ENCODE data around the gene ROR2. TPM values are rescaled to one million over a fixed set of nuclear protein-coding genes. Genes with fewer than 3 reads are reported as not detected.

The ROR2 gene
- total RNA-seq, 1 donor from 2014 or later, result 0.32 TPM

DNA sequence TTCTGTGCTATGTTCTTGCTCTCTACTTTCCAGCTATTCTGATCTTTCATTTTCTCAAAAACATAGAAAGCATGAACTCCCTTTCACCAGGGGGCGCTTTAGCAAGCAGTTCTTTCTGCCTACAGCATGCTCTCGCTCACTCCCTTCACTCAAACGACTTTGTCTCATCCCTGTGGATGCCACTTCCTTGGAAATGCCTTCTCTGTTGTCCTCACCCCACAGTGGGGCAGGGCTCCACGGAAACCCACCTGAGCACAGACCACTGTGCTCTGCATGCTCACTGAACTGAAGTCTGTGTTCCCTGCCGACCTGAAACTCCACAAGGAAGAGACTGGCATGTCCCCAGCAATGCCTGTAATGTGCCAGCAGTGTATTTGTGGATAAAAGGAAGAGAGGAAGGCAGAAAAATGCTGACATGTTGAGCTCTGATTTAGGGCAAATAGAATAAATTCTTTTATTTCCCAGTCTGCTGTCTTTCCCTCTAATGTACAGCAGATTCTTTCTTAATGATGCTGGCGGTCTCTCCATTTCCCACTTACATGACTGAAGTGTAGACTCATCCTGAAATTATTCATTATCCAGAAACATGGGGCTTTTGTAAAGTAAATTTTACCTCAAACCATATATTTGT is 4.9 kb upstream of the ROR2 start:
- intact Hi-C loops (cut with DNase I), result no loop called here
- TF ChIP-seq CTCF (IDR thresholded peaks at IDR 0.05), result peak in 1 of 3 experiments; percentile 20
- H3K4me1 ChIP-seq, result no peaks in the 10 kb centered on the region
- H3K9me3 ChIP-seq, result peaks cover 0 to 5% of the 10 kb centered on the region in 2 donors
- H3K36me3 ChIP-seq, result no peaks in the 10 kb centered on the region
- no peak overlapping the region for H3K27ac ChIP-seq
- no peak overlapping the region for H3K4me3 ChIP-seq
- peaks cover under 1% of the 10 kb centered on the region for H3K27me3 ChIP-seq
- DNase-seq (ENCODE audit: low spot score in 2 of 2), result no peak

- no peak overlapping the region for H3K27ac ChIP-seq
- intact Hi-C loops (cut with DNase I), result no loop called here
- peaks cover 0 to 5% of the 10 kb centered on the region in 2 donors for H3K4me1 ChIP-seq
- H3K27me3 ChIP-seq, result peaks cover 13% of the 10 kb centered on the region
- no peak for DNase-seq (ENCODE audit: low spot score in 2 of 2)
- no peak overlapping the region for H3K4me3 ChIP-seq
- H3K36me3 ChIP-seq, result no peaks in the 10 kb centered on the region
- no peak for TF ChIP-seq CTCF (IDR thresholded peaks at IDR 0.05)
- peaks cover 0 to 5% of the 10 kb centered on the region in 2 donors for H3K9me3 ChIP-seq
These were observed 3.7 kb upstream of the ROR2 start for GRCh38 chr9:91953718-91954117.

DNA sequence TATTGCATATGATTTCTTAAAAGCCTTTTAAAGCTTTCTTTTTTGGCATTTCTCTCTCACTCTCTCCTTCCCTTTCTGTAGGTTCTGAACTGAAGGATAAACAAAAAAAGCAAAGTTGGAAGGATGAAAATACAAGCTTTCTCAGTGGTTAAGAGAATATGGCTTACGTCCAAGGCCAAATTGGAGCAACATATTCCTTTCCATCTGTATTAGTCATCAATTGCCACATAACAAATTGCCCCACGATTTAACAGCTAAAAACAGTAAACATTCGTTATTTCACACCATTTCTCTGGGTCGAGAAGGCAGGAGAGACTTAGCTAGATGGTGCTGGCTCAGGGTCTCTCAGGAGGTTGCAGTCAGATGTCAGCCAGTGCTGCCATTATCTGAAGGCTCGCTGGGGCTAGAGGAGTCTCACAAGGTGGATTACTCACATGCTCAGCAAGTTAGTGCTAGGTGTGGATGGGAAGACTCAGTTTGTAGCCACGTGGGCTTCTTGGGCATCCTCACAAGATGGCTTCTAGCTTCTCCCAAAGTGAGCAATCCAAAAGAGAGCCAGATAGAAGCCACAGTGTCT is 2.0 kb upstream of the ROR2 start:
- Histone ChIP-seq H3K4me1 (peaks cover 0 to 5% of the 10 kb centered on the region in 2 donors), H3K27ac (no peak overlapping the region), H3K9me3 (peaks cover 0 to 5% of the 10 kb centered on the region in 2 donors), H3K27me3 (peaks cover 15% of the 10 kb centered on the region), H3K36me3 (no peaks in the 10 kb centered on the region), H3K4me3 (no peak overlapping the region)
- no peak for DNase-seq (ENCODE audit: low spot score in 2 of 2)
- intact Hi-C loops (cut with DNase I), result no loop called here
- no peak for TF ChIP-seq CTCF (IDR thresholded peaks at IDR 0.05)

- Histone ChIP-seq H3K27me3 (peaks cover 15% of the 10 kb centered on the region), H3K4me1 (peaks cover 0 to 5% of the 10 kb centered on the region in 2 donors), H3K9me3 (peaks cover 0 to 5% of the 10 kb centered on the region in 2 donors), H3K4me3 (peak overlapping the region; percentile 52 to 60), H3K36me3 (no peaks in the 10 kb centered on the region), H3K27ac (no peak overlapping the region)
- TF ChIP-seq CTCF (IDR thresholded peaks at IDR 0.05), result no peak
- intact Hi-C loops (cut with DNase I), result no loop called here
- DNase-seq (ENCODE audit: low spot score in 2 of 2), result no peak
These were observed 559 bp downstream of the ROR2 start for GRCh38 chr9:91949392-91949945.

DNA sequence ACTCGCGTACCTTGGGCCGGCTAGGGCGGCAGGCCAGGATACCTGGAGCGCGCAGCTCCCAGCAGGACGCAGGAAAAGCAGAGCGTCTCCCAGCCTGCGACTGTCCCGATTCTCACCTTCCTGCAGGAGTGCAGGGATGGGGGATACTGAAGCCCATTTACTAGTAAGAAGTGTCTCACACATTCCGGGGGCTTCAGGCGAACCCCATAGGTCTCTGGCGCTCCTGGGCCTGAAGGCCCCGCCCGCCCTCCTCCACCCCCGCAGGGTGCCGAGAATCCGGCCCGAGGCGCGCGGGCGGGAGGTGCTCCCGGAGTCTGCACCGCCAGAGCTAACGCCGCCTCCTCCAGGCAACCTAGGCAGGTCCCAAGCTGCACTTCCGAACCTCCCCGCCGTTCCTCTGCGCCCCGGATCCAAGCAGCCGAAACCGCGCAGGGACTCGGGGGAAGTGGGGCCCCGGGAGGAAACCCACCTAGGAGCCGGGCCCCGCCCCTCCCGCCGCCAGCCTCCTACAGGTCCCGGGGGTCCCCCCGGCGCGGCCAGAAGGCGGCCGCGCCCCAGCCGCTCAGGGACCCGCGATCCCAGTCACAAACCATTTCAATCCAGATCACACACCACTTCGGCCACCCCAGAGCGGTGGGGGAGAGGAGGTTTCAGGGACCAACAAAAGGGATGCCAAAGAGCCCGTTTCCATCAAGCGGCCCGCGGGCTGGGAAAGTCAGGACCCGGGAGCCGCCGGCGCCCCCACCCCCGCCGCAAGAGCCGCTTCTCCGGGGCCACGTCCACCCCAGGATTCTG is 1.2 kb downstream of the ROR2 start:
- DNase-seq (ENCODE audit: low spot score in 2 of 2), result peak in 1 of 2 donors; percentile 64
- Histone ChIP-seq H3K27me3 (peaks cover 15% of the 10 kb centered on the region), H3K4me1 (peaks cover 0 to 5% of the 10 kb centered on the region in 2 donors), H3K9me3 (peaks cover 0 to 5% of the 10 kb centered on the region in 2 donors), H3K27ac (no peak overlapping the region), H3K4me3 (peak overlapping the region; percentile 52 to 60), H3K36me3 (no peaks in the 10 kb centered on the region)
- TF ChIP-seq CTCF (IDR thresholded peaks at IDR 0.05), result no peak
- intact Hi-C loops (cut with DNase I), result no loop called here

Measured in ascending aorta (tissue), 2 donors.